A549 (cell line): Measurements from ENCODE around the gene RASL10B. TPM values are rescaled to one million over a fixed set of nuclear protein-coding genes. Genes with fewer than 3 reads are reported as not detected.

ENCODE experiments used
- ATAC-seq, 2 experiments: fragments of 200-7000 bp in 1 of 2; fragments of >200 bp in 1 of 2; cut with Nextera tagmentation in 1 of 2; cut with Tn5 transposase in 1 of 2; 3 replicates each; pipeline versions ENCODE4 v1.8.0 to v1.9.1; 2018 to 2020; ENCODE audit warnings: mild to moderate bottlenecking in 1 of 2, moderate library complexity in 1 of 2
- CTCF ChIA-PET: fragments of 300-600 bp; sonication (Branson Sonifier 250); formaldehyde crosslinking; extraction: SDS; loops from one replicate; lab custom pipeline; 2021; ENCODE audit warnings: antibody characterized with exemption, inconsistent platforms; lab: Yijun Ruan, JAX
- POLR2A ChIA-PET: fragments of 350-600 bp; formaldehyde crosslinking; extraction: SDS; loops from one replicate; lab custom pipeline; 2021; ENCODE audit warnings: antibody characterized with exemption, inconsistent platforms; lab: Yijun Ruan, JAX
- DNase-seq, 2 experiments: peaks; one replicate each; pipeline versions ENCODE4 v3.0.0 to v3.0.0-alpha.2; 2011 to 2016; ENCODE audit warnings: low read depth in 1 of 2, low spot score in 1 of 2
- FAIRE-seq: peaks from 2 replicates; lab custom pipeline; 2011; peaks lifted over from hg19 to GRCh38; lab: Jason Lieb, UNC
- H3K27ac ChIP-seq, 2 experiments: fragments of >200 bp; sonication (Bioruptor Twin); formaldehyde crosslinking; 3 replicates each; pipeline ENCODE4 v1.5.1; 2016 to 2017
- H3K4me1 ChIP-seq: fragments of >200 bp; sonication (Bioruptor Twin); formaldehyde crosslinking; 3 replicates; pipeline ENCODE4 v1.6.1; 2016
- H3K4me2 ChIP-seq: fragments of >200 bp; sonication (Bioruptor Twin); formaldehyde crosslinking; 3 replicates; pipeline ENCODE4 v1.6.1; 2016
- H3K4me3 ChIP-seq: fragments of >200 bp; sonication (Bioruptor Twin); formaldehyde crosslinking; 3 replicates; pipeline ENCODE4 v1.5.1; 2016
- H3K9me3 ChIP-seq: fragments of >200 bp; sonication (Bioruptor Twin); formaldehyde crosslinking; 3 replicates; pipeline ENCODE4 v1.6.1; 2016
- CBX2 ChIP-seq: fragments of 200-600 bp; sonication (generic); IDR thresholded peaks from 2 replicates; pipeline ENCODE4 v1.6.1; 2016; ENCODE audit warnings: low read depth, mild to moderate bottlenecking, borderline replicate concordance
- CEBPB ChIP-seq, 2 experiments: fragments of >200 bp in 1 of 2; sonication (Bioruptor Twin) in 1 of 2; formaldehyde crosslinking in 1 of 2; IDR thresholded peaks; 2 replicates each; pipeline ENCODE4 v1.6.1; 2012 to 2016
- ESRRA ChIP-seq: fragments of 150-350 bp; IDR thresholded peaks from 2 replicates; pipeline ENCODE4 v1.6.1; 2014; ENCODE audit warnings: mild to moderate bottlenecking, low read length, borderline replicate concordance
- FOXS1 ChIP-seq: fragments of 250-450 bp; sonication (Bioruptor Pico); IDR thresholded peaks from 2 replicates; pipeline ENCODE4 v1.5.0; 2020; ENCODE audit warnings: mild to moderate bottlenecking, moderate library complexity
- HDAC2 ChIP-seq: fragments of 200-600 bp; sonication (generic); IDR thresholded peaks from 2 replicates; pipeline ENCODE4 v1.6.1; 2016
- HOXB13 ChIP-seq: fragments of 250-450 bp; sonication (Bioruptor Pico); IDR thresholded peaks from 2 replicates; pipeline ENCODE4 v1.5.0; 2020; ENCODE audit warnings: low read depth, mild to moderate bottlenecking, moderate library complexity
- JUN ChIP-seq, 2 experiments: fragments of >200 bp; sonication (Bioruptor Twin); formaldehyde crosslinking; IDR thresholded peaks; 2 replicates in 1 of 2; 3 replicates in 1 of 2; pipeline ENCODE4 v1.6.1; 2016 to 2017
- JUNB ChIP-seq: fragments of >200 bp; sonication (Bioruptor Twin); formaldehyde crosslinking; IDR thresholded peaks from 2 replicates; pipeline ENCODE4 v1.6.1; 2016
- KDM5A ChIP-seq: fragments of 200-600 bp; sonication (generic); IDR thresholded peaks from 2 replicates; pipeline ENCODE4 v1.6.1; 2016; ENCODE audit warnings: antibody characterized with exemption, mild to moderate bottlenecking
- MAFK ChIP-seq: fragments of 450-650 bp; IDR thresholded peaks from 2 replicates; pipeline ENCODE4 v1.6.1; 2014; ENCODE audit not compliant: partially characterized antibody
- MAZ ChIP-seq: fragments of 150-350 bp; IDR thresholded peaks from 2 replicates; pipeline ENCODE4 v1.6.1; 2014; ENCODE audit warnings: antibody characterized with exemption, low read depth, low read length, borderline replicate concordance
- NFE2L2 ChIP-seq: fragments of 150-350 bp; conservative IDR thresholded peaks from 2 replicates; pipeline ENCODE4 v1.6.1; 2014; ENCODE audit warnings: low read length
- RAD21 ChIP-seq, 2 experiments: fragments of >200 bp in 1 of 2; sonication (Bioruptor Twin) in 1 of 2; formaldehyde crosslinking in 1 of 2; IDR thresholded peaks in 1 of 2; conservative IDR thresholded peaks in 1 of 2; 2 replicates in 1 of 2; 3 replicates in 1 of 2; pipeline ENCODE4 v1.6.1; 2012 to 2018; ENCODE audit warnings: inconsistent platforms in 1 of 2
- RARB ChIP-seq: fragments of 250-450 bp; sonication (Bioruptor Pico); IDR thresholded peaks from 2 replicates; pipeline ENCODE4 v1.8.0; 2021; ENCODE audit warnings: mild to moderate bottlenecking, moderate library complexity
- RNF2 ChIP-seq: fragments of 200-600 bp; sonication (generic); IDR thresholded peaks from 2 replicates; pipeline ENCODE4 v1.6.1; 2016; ENCODE audit warnings: low read depth, mild to moderate bottlenecking, antibody characterized with exemption, moderate library complexity, borderline replicate concordance
- SMC3 ChIP-seq: fragments of >200 bp; sonication (Bioruptor Twin); formaldehyde crosslinking; IDR thresholded peaks from 3 replicates; pipeline ENCODE4 v1.6.1; 2018; ENCODE audit warnings: inconsistent platforms
- TFCP2L1 ChIP-seq: fragments of 250-450 bp; sonication (Bioruptor Pico); IDR thresholded peaks from 2 replicates; pipeline ENCODE4 v1.5.0; 2021; ENCODE audit warnings: mild to moderate bottlenecking
- TP53 ChIP-seq: fragments of 250-450 bp; sonication (Bioruptor Pico); IDR thresholded peaks from 2 replicates; pipeline ENCODE4 v1.5.0; 2021; ENCODE audit warnings: mild to moderate bottlenecking, moderate library complexity
- WGBS: methylation state at CpG from one replicate; pipeline ENCODE4 v1.1.6; 2017; ENCODE audit errors: missing lambda C conversion rate; 5-methylcytosine and 5-hydroxymethylcytosine counted together
- polyA plus RNA-seq, 4 experiments: library from polyadenylated mRNA; depleted of rRNA in 3 of 4; stranded (reverse); fragments of >200 nt; fragmentation: RNase III in 1 of 4; extraction: RNeasy Plus Mini Kit Qiagen cat#74134 plus additional on column Dnase treatment in 1 of 4; gene quantifications; 2 replicates in 3 of 4; 3 replicates in 1 of 4; pipeline ENCODE4 v1.2.3, GENCODE V29; 2011 to 2017
- TF ChIP-seq, protein P1 (sequence below): fragments of 250-450 bp; sonication (Bioruptor Pico); IDR thresholded peaks from 2 replicates; pipeline ENCODE4 v1.5.0; 2021; ENCODE audit warnings: mild to moderate bottlenecking, moderate library complexity, borderline replicate concordance
- TF ChIP-seq, protein P2 (sequence below): fragments of 150-350 bp; IDR thresholded peaks from 2 replicates; pipeline ENCODE4 v1.6.1; 2014; ENCODE audit warnings: low read depth, mild to moderate bottlenecking, low read length
- TF ChIP-seq, protein P3 (sequence below): fragments of >200 bp; sonication (Bioruptor Twin); formaldehyde crosslinking; IDR thresholded peaks from 2 replicates; pipeline ENCODE4 v1.6.1; 2016
- TF ChIP-seq, protein P4 (sequence below): fragments of >200 bp; sonication (Bioruptor Twin); formaldehyde crosslinking; IDR thresholded peaks from 3 replicates; pipeline ENCODE4 v1.6.1; 2016

The RASL10B gene
- polyA plus RNA-seq, 2 of the 4 experiments (the other 2 are of a cell fraction): 0.05 to 0.26 TPM

DNA sequence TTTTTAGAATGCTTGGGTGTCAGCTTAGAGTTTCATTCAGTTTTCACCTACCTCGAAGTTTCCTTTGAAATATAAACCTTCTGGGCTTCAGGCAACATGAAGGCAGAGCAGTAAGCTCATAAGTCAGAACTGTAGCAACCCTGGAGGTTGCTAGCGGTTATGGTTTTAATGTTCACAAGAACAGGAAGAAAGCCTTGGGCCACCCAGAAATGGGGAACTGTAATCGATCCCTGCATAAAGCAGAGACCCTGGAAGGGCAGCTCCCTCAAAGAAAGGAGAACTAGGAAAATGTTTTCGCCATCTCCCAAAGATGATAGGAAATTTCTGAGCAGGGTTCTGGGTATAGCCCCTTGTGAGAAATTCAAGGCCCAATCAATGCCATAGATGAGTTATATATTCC is 47.8 kb upstream of the RASL10B start (continued):
- TF ChIP-seq, protein P1, sequence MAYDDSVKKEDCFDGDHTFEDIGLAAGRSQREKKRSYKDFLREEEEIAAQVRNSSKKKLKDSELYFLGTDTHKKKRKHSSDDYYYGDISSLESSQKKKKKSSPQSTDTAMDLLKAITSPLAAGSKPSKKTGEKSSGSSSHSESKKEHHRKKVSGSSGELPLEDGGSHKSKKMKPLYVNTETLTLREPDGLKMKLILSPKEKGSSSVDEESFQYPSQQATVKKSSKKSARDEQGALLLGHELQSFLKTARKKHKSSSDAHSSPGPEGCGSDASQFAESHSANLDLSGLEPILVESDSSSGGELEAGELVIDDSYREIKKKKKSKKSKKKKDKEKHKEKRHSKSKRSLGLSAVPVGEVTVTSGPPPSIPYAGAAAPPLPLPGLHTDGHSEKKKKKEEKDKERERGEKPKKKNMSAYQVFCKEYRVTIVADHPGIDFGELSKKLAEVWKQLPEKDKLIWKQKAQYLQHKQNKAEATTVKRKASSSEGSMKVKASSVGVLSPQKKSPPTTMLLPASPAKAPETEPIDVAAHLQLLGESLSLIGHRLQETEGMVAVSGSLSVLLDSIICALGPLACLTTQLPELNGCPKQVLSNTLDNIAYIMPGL (CRISPR knock-in tag): no peak
- TF ChIP-seq, protein P2, sequence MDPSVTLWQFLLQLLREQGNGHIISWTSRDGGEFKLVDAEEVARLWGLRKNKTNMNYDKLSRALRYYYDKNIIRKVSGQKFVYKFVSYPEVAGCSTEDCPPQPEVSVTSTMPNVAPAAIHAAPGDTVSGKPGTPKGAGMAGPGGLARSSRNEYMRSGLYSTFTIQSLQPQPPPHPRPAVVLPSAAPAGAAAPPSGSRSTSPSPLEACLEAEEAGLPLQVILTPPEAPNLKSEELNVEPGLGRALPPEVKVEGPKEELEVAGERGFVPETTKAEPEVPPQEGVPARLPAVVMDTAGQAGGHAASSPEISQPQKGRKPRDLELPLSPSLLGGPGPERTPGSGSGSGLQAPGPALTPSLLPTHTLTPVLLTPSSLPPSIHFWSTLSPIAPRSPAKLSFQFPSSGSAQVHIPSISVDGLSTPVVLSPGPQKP: no peak
- no peak for TF ChIP-seq SMC3

DNA sequence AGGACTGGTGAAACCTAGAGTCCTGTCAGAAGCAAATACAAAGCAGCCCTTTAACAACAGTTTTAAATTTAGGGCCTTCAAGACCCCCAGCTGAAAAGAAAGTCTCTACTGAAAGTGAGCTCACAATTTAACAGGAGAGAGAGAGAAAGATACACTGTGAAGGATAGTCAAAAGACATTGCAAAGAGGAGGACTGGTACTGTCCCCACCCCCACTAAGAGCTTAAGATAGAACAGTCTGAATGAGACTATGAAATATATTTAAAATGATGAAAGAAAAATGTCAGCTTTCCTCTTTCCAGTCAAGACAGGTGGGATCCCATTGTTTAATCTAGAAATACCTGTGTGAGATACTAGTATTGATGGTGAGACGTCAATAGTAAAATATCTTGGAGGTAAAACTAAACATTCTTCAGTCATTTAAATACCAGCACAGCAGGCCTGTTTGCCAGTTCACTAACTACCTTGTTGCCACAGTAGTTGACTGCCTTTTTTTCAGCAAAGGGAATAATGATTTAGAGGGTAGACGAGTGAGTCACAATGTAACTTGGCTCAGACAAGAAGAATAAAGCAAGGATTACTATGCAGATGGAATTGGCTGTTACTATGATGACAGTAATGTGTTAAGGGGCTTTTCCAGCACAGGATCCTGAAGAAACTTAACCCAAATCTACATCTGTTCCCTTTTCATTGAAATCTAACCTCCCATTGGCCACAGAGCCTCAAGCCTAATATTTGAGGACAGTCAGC is 47.2 kb upstream of the RASL10B start:
- Histone ChIP-seq H3K4me1 (peaks cover 13% of the 10 kb centered on the region; the same call in 1 of the 3 replicates), H3K4me3 (no peak overlapping the region), H3K4me2 (no peak overlapping the region), H3K9me3 (no peaks in the 10 kb centered on the region), H3K27ac (no peak overlapping the region)
- ChIA-PET POLR2A (no interaction called here), CTCF (interaction anchor here (1.0 to 1.4 kb wide), 3 partner anchors 26 to 63 kb away, joined by 3 to 8 read pairs (median 3); no protein-coding TSS in a partner anchor)
- FAIRE-seq (no peak), DNase-seq (peak in 1 of 2 experiments; percentile 14), ATAC-seq (no peak; a peak in 1 of 6 replicates)
- 80% methylated on average over 2 of the region's 2 CpGs for WGBS
- no peak for TF ChIP-seq RNF2
- TF ChIP-seq TFCP2L1 (CRISPR knock-in tag): no peak
- no peak for TF ChIP-seq HOXB13
- TF ChIP-seq KDM5A: no peak
- no peak for TF ChIP-seq ESRRA
- TF ChIP-seq HDAC2: no peak
- TF ChIP-seq, protein P3, sequence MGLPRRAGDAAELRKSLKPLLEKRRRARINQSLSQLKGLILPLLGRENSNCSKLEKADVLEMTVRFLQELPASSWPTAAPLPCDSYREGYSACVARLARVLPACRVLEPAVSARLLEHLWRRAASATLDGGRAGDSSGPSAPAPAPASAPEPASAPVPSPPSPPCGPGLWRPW: no peak

DNA sequence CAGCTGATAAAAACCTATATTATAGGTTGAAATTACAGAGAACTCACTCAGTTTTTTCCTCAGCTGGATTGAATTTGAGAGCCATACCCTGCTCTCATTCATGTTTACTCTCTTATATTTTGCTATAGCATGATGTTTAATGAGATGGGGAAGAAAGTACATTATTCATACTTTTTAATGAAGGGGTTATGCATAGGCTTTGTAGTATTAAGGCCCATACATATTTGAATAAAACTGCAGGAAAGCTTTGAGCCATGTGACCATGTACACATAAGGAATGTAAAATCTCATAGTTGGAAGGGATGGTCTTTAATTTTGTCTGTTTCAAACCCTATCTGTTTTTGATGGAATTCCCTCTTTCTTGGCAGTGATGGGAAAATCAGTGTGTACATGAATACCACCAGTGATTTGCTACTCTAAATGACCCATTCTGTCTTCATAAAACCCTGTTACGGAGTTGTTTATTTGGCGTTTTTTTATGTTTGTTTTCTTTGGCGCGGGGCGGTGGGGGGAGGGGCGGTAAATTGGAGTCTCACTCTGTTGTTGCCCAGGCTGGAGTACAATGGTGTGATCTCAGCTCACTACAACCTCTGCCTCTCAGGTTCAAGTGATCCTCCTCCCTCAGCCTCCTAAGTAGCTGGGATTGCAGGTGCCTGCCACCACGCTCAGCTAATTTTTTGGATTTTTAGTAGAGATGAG is 38.8 kb upstream of the RASL10B start:
- H3K27ac ChIP-seq: no peak overlapping the region
- ChIA-PET CTCF (interaction anchor here (0.8 to 1.9 kb wide), 2 partner anchors 55 to 79 kb away, joined by 3 to 7 read pairs; no protein-coding TSS in a partner anchor), POLR2A (no interaction called here)
- no peak overlapping the region for H3K4me2 ChIP-seq
- no peak for FAIRE-seq
- TF ChIP-seq CEBPB (IDR thresholded peaks at IDR 0.05) (no peak), JUNB (no peak), JUN (IDR thresholded peaks at IDR 0.05) (no peak), RARB (CRISPR knock-in tag) (no peak), MAFK (no peak), NFE2L2 (no peak), RAD21 (conservative IDR thresholded peaks at IDR 0.05 in 1 of 2, IDR thresholded peaks at IDR 0.05 in 1 of 2) (no peak), FOXS1 (CRISPR knock-in tag) (no peak), HOXB13 (no peak), MAZ (no peak), TP53 (no peak), CBX2 (no peak)
- TF ChIP-seq, protein P3: no peak
- TF ChIP-seq, protein P4, sequence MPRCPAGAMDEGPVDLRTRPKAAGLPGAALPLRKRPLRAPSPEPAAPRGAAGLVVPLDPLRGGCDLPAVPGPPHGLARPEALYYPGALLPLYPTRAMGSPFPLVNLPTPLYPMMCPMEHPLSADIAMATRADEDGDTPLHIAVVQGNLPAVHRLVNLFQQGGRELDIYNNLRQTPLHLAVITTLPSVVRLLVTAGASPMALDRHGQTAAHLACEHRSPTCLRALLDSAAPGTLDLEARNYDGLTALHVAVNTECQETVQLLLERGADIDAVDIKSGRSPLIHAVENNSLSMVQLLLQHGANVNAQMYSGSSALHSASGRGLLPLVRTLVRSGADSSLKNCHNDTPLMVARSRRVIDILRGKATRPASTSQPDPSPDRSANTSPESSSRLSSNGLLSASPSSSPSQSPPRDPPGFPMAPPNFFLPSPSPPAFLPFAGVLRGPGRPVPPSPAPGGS: no peak
- H3K9me3 ChIP-seq: no peaks in the 10 kb centered on the region
- DNase-seq: no peak
- H3K4me3 ChIP-seq: no peak overlapping the region
- H3K4me1 ChIP-seq: peaks cover 5% of the 10 kb centered on the region; the same call in 1 of the 3 replicates
- ATAC-seq: no peak
- 85% methylated on average over 7 of the region's 7 CpGs for WGBS
